Umbilical cord (tissue), 2 donors: ENCODE measurements around the gene FASTKD3. TPM values are rescaled to one million over a fixed set of nuclear protein-coding genes. Genes with fewer than 3 reads are reported as not detected.

Experiments
- DNase-seq: peaks from one replicate; pipeline ENCODE4 v3.0.0-alpha.2; 2015; ENCODE audit warnings: low spot score
- total RNA-seq: library from RNA; depleted of rRNA; stranded (reverse); fragments of >200 nt; gene quantifications from one replicate; pipeline ENCODE4 v1.2.3, GENCODE V29; 2014; ENCODE audit warnings: low replicate concordance; ENCODE audit not compliant: insufficient read depth

FASTKD3 gene
- total RNA-seq, 1 donor from 2014 or later: 26.5 TPM

DNA sequence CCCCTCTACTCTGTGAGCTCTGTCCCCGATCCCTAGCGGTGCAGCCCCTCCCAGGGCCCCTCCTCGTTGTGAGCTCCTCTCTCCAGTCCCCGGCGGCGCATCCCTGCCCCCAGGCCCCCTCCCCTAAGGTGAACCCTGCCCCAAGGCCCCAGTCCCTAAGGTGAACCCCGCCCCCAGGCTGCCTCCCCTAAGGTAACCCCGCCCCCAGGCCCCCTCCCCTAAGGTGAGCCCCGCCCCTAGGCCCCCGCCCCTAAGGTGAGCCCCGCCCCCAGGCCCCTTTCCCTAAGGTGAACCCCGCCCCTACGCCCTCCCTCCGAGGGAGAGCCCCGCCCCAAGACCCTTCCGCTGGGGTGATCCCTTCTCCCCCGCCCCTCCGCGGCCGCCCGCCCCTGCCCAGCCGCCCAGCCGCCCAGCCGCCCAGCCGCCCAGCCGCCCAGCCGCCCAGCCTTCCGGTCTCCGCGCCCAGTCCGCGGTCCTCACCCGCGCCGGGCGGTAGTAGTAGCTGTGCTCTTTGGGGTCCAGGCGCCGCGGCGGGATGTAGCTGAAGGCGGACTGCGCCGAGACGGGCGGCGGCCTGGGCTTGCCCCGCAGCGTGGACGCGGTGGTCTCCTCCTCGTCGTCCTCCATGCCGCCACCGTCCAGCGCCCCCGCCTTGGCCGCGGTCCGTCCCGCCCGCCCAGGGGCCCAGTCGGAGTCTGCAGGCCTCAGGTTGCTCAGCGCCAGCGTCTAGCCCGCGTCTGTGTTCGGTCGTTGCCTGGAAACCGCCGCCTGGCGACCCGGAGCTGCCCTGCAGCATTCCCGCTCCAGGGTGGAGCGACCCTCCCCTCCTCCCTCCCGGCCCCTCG is 18.2 kb downstream of the FASTKD3 start, which contains the start of gene CFAP90:
TSS of gene CFAP90 (minus strand) at position 739 of the 845 bp plus-strand sequence. CDS start at position 627, 112 bp downstream.
- DNase-seq: peak; percentile 61

DNA sequence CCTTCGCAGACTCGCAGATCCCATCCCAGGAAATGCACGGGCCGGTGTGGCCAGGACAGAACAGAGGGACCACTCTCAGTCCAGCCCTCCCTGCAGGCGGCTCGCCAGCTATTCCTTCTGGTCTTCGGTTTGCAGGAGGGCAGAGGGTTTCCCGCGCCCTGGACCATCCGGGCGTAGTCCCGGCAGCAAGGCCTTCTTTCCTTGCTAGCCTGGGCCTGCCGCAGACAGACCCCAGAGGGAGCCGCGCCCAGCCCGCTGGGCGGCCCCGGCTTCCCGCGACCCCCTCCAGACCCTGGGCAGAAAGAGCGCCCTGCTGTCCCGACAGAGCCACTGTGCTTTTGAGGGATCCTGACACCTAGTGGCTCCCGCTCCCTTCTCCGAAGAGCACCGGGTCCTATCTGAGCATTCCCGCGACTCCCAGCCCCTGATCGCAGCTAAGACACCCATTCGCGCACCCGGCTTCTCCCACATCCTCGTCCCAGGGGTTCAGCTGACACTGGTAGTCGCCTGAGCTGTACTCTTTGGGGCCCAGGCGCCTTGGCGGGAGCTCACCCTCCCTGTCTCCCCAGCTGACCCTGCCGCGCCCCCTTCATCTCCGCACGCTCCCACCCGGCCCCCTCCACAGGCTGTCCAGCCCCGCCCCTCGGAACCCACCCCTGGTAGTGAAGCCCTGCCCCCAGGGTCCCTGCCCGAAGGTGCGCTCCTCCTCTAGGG is 19.0 kb downstream of the FASTKD3 start:
- DNase-seq: no peak

DNA sequence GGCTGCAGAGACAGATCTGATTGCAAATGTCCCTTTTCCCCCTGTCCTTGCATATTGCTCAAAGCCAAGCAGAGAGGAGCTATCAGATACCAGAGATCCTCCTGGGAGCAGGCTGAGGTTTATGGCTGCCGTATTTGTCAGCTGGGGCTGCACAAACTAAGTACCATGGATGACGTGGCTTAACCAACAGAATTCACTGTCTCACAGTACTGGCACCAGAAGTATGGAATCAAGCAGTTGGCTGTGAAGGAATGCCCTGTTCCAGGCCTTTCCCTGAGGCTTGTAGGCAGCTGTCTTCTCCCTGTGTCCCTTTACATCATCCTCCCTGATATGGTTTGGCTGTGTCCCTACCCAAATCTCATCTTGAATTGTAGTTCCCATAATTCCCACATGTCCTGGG is 20.5 kb downstream of the FASTKD3 start:
- DNase-seq: no peak

DNA sequence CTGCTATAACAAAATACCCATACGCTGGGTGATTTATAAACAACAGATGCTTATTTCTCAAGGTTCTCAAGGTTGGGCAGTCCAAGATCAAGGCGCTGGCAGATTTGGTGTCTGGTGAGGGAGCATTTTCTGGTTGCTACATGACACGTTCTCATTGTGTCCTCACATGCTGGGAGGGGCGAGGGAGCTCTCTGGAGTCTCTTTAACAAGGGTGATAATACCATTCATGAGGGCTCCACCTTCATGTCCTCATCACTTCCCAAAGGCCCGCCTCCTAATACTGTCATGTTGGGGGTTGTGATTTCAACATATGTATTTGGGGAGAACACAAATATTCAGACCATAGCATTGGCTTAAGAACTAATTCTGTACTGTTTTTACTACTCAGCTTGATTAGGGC is 22.5 kb downstream of the FASTKD3 start:
- DNase-seq: no peak

DNA sequence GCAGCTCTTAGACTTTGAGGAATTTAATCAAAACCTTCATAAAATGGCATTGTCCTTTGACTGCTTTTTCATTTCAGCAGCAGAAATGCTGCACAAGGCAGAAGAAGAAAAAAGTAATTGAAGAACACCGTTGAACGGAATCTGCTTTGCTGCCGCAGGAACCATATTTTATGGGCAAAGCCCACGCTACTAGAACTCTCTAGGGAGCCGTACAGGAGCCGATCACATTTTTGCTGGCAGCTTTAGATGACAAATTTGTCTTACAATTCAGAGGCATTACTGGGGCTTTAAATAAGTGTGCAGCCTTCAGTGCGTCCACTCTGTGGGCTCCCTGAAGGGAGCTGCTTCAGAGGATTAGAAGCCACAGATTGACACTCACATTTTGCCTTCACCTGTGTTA is 23.3 kb downstream of the FASTKD3 start:
- DNase-seq: no peak

DNA sequence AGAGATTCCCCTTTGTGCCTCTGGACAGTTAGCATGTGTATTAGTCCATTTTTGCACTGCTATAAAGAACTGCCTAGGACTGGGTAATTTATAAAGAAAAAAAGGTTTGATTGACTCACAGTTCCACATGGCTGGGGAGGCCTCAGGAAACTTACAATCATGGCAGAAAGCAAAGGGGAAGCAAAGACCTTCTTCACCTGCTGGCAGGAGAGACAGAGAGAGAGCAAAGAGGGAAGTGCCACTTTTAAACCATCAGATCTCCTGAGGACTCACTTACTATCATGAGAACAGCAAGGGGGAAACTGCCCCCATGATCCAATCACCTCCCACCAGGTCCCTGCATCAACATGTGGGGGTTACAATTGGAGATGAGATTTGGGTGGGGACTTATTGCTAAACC is 23.9 kb downstream of the FASTKD3 start:
- no peak for DNase-seq

DNA sequence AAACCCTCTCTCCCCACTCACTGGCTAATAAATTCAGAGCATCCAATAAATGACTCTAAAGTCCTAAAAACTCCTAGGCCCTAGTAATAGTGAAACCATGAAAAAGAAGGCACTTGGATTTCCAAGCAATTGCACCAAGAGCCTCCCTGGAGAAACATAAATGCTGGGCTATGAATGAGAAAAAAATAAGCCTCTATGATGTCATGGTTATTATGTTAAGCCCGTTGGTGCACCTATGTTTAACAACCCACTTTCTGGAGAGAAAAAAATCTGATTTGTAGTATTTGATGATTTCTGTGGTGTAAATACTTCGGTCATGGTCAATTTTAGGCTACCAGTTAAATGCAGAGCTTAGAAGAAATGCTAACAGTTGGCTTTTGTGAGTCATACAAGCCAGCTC is 26.3 kb downstream of the FASTKD3 start:
- no peak for DNase-seq

DNA sequence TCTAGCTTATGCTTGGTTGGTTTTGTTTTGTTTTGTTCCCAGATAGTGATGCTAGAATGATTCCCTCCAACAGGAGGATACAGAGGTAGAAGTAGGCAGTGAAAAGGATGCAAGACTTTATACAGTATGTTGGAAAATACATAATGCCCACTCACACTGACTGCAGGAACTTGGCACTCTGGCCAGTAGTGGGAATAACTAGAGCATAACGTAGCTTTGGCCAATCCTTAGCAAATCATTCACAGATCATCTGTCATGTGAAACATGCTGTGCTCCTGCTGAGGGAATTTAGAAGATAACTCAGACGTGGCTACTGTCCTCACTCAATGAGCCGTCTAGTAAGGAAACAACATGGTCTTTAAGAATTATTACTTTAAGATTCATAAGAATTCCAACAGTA is 31.4 kb downstream of the FASTKD3 start:
- peak; percentile 8 for DNase-seq

DNA sequence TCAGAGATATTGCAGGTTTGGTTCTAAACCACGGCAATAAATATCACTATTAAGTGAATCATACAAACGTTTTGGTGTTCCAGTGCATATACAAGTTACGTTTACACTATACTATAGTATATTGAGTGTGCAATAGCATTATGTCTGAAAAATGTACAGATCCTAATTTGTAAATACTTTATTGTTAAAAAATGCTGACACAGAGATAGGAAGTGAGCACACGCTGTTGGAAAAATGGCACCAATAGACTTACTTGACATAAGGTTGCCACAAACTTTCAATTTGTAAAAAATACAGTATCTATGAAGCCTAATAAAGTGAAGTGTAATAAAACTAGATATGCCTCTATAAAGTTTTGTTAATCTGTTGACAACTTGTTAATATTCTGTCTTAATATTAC is 33.8 kb downstream of the FASTKD3 start:
- DNase-seq: no peak

DNA sequence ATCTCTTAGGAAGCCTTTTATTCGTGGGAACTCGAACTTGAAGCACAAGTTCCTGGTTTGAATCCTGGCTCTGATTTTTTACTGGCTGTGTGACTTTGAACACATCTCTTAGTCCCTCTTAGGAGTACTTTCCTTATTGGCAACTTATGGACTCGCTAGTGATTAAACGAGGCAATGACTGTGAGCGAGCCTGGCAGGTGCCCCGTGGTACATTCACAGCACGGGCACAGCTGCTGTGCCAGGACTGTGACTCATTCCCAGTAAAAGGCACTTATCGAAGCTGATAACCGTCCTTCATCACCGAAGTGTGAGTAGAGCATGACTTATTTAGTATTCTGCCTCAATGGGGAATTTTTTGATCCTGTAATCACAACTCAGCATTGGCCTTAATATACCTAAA is 40.6 kb downstream of the FASTKD3 start:
- no peak for DNase-seq

DNA sequence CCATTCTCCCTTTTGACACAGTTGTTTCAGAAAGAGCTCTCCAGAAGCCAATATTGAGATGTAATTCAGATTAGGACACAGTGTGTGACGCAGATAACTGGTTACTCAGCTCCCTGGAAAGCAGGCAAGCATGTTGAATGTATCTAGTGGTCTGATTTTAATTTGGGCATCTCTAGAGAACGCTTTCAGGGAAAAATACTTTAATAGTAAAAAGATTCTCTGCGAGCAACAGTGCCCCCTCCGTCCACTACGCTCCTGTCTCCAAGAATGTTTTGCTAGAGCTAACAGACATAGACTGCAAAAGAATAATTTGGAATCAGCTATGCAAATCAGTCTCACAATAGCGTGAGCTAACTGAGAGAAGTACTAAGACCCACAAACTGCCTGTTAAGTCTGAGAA is 41.2 kb downstream of the FASTKD3 start:
- DNase-seq: no peak

DNA sequence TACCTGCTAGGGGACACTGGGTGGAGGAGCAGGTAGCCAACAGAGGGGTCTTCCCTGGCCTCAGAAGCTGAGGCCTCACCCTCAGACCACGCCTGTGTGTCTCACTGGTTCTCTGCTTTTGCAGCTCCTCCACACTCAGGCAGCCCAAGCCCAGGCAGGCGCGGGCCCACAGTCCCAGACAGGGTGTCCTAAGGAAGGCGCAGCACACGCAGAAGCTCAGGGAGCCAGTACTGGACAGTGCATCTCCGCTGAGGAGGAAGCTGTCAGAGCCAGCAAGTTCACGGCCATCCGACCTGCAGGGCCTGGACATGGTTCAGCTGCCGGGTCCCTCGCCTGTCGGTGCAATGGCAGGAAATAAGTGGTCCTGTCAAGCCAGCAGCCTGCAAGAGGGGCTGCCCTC is 43.2 kb downstream of the FASTKD3 start:
- DNase-seq: no peak

DNA sequence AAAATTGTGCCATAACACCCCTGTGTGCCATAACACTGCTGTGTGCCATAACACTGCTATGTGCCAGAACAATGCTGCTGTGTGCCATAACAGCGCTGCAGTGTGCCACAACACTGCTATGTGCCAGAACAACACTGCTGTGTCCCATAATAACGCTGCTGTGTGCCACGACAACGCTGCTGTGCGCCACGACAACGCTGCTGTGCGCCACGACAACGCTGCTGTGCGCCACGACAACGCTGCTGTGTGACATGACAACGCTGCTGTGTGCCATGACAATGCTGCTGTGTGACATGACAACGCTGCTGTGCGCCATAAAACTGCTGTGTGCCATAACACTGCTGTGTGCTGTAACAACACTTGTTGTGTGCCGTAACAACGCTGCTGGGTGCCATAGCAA is 43.8 kb downstream of the FASTKD3 start:
- no peak for DNase-seq

DNA sequence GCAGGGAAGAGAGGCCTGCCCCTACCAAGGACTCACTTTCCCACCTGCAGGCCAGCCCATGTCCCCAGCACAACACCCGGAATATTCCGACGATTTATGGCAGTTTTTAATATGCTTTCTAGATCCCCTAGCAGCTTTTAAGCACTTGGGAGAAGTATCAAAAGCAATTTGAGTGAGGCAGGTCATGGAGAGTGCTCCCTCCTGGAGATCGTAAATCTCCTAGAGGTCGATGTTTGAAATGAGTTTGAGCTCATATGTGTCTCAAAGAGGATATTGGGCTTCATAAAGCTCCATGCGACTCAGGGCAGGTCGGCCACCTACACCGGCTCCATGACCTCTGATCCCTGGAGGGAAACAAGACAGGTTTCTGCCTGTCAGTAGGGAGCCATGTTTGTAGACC is 45.2 kb downstream of the FASTKD3 start:
- DNase-seq: no peak

DNA sequence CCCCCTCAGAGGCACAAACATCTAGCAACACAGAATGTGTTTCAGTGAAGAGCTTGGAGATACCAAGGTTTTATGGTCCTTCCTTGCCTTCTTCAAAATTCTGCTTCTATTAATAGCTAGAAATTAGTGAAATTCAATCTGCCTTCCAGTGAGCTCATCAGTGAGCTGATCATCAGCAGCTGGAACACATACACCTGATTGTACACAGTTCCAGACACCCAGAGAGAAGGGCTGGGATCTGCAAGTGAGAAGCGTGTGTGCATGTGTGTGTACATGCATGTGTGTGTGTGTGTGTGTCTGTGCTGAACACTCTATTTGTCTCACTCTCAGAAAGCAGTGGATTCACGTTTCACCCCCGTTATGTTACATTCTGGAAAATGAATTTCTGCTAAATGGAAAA is 46.4 kb downstream of the FASTKD3 start:
- DNase-seq: no peak

DNA sequence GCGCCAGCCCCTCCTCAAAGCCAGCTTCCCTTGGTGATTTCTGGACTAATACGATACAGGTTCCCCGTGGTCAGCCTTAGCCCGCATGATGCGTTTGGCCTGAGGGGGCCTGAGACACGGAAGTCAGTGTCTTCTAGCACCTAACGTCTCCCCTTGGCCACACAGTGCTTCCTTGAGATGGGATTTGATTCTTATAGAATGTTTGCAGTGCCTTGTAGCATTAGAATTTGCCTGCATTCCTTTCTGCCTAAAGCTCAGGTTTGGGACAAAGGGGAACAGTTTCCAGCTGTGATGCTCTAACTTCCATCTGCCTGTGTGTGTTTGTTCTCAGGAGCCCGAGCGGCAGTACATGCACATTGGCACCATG is 52.3 kb downstream of the FASTKD3 start:
- DNase-seq: no peak

DNA sequence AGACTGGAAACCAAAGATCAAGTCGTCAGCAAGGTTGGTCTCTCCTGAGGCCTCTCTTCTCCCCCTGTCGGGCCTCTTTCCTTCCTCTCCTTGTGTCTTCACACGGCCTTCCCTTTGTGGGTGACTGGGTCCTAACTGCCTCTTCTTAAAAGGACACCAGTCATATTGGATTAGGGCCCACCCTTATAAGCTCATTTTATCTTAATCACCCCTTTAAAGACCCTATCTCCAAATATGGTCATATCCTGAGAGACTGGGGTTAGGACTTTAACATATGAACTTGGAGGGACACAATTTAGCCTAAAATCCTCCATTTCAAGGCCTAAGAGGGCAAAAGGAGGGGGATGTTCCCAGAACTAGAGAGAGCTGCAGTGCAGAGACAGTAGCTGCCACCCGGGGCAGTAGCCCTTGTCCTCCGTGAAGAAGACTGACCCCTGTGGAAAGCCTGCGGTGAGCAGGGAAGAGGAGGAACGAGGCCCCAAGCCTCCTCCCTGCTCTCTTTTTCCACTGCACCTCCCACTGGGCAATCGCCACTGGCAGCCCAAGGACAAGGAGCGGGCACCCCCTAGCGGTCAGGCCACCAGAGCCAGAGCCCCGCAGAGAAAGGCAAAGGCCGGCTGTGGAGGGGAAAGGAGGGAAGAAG is 52.8 kb downstream of the FASTKD3 start:
- DNase-seq: peak; percentile 48

DNA sequence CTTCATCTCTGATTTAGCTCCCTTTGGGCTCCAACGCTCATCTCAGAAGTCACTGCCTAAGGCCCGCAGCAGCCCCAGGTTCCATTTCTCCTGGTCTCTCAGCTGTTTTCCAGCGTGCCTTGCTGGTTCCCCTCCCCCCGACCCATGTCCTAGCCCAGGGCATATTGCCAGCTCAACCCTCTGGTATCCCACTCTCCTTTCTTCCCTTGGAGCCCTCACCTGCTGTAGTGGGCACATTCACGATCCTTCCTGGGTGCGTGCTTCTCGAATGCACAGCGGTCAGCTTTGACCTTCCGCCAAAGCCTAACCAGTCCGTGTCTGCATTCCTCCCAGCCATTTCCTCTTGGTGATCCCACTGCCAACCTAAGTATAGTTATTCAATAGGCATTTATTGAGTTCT is 54.0 kb downstream of the FASTKD3 start:
- no peak for DNase-seq

DNA sequence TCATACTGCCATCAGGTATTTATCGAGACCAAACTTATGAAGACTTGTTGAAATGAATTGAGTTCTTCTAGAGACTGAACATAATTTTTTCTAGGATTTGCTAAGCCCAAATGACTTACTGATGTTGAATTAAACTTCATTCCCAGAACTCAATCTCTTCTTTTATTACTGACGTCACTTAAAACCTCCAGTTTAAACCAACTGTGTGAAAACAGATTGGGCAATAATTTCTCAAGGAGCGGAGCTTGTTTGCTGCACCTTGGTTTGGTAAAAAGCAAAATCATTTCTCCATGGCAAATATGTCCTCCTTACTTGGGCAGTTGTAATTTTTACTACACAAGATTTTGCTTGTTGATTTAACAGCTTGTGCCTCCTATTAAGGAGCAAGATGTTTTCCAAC is 55.3 kb downstream of the FASTKD3 start:
- DNase-seq: no peak

DNA sequence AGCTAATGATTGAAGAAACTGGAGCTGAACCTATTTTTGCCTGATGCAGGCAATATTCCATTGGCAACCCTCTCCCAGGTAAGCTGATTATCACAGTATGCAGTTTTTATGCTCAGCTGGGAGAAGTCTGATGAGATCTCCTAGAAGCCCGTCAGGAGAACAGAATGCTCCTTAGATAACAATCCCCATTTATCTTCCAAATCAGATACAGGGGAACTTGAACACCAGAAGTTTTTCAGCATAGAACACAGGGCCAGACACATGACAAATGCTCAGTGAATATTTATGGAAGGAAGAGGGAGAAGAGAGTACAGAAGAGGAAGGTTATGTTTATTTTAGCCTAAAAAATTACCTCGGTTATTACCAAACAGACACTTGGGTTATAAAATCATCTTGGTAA is 55.8 kb downstream of the FASTKD3 start:
- no peak for DNase-seq

DNA sequence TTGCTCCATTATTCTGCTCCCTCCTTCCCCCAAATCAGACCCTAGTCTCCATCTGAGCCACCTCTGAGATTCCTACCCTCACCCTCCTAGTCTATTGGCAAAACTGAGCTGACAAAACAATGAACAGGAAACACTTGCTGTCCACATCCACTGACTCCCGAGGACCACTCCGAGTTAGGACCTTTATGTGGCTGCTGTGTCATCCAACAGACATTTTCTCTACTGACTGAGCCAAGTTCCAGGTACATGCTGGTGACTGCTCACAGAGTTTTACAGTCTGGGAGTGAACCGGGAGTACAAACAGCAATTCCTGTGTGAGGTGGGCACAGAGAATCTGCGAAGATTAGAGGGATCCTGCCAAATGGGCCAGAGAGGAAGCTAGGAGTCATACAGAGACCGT is 57.1 kb downstream of the FASTKD3 start:
- no peak for DNase-seq
